ENCODE data around the gene LDLRAD1. TPM values are rescaled to one million over a fixed set of nuclear protein-coding genes. Genes with fewer than 3 reads are reported as not detected.

LDLRAD1 gene
- total RNA-seq, 2 donors from 2014 or later = not detected

GRCh38 chr1:53968125-53968513, 49.9 kb downstream of the LDLRAD1 start:
- peaks cover 60% of the 10 kb centered on the region for H3K36me3 ChIP-seq
- H3K4me3 ChIP-seq = no peak overlapping the region
- TF ChIP-seq CTCF (IDR thresholded peaks at IDR 0.05) = no peak

DNA sequence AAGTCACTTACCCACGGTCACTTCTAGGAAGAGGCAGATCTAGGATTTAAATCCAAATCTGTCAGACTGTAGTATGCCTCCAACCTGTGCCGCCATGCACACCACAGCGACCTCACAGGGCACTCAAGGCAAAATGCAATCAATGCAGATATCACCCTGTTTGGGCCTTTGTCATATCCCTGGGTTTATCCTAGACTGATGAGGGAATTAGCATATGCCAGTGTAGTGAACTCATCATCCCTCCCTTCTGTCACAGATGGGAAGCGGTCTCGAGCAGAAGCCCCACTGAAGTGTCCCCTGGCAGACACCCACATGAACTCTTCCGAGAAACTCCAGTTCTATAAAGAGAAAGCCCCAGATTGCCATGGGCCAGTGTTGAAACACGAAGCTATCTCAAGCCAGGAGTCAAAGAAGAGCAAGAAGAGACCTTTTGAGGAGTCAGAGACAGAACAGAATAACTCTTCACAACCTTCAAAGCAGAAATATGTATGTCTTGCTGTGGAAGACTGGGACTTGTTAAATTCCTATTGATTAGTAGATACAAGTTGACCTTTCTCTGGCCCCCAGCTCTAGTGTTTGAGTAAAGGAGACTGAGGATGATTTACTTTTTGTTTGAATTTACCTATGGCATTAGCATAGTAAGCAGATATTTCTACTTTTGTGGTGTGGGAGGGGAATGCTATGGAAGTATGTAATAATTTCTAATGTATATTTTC, 50.4 kb downstream of the LDLRAD1 start:
- TF ChIP-seq CTCF (IDR thresholded peaks at IDR 0.05) = no peak
- Histone ChIP-seq H3K4me1 (no peaks in the 10 kb centered on the region), H3K4me3 (no peak overlapping the region), H3K27me3 (no peaks in the 10 kb centered on the region), H3K36me3 (peaks cover 65% of the 10 kb centered on the region), H3K9me3 (no peaks in the 10 kb centered on the region), H3K27ac (peak overlapping the region in 1 of 2 donors; percentile 43)
- no peak for DNase-seq (ENCODE audit: low spot score)

More at GRCh38 chr1:53968125-53968513, 49.9 kb downstream of the LDLRAD1 start:
- no peak for DNase-seq (ENCODE audit: low spot score)
- H3K4me1 ChIP-seq = no peaks in the 10 kb centered on the region
- no peaks in the 10 kb centered on the region for H3K27me3 ChIP-seq
- no peaks in the 10 kb centered on the region for H3K9me3 ChIP-seq
- peak overlapping the region in 1 of 2 donors; percentile 43 for H3K27ac ChIP-seq

GRCh38 chr1:53966794-53967193, 51.2 kb downstream of the LDLRAD1 start:
- no peak for TF ChIP-seq CTCF (IDR thresholded peaks at IDR 0.05)
- DNase-seq (ENCODE audit: low spot score) = no peak
- Histone ChIP-seq H3K36me3 (peaks cover 73% of the 10 kb centered on the region), H3K4me3 (no peak overlapping the region), H3K27me3 (no peaks in the 10 kb centered on the region), H3K27ac (peak overlapping the region in 1 of 2 donors; percentile 43), H3K4me1 (no peaks in the 10 kb centered on the region), H3K9me3 (no peaks in the 10 kb centered on the region)

DNA sequence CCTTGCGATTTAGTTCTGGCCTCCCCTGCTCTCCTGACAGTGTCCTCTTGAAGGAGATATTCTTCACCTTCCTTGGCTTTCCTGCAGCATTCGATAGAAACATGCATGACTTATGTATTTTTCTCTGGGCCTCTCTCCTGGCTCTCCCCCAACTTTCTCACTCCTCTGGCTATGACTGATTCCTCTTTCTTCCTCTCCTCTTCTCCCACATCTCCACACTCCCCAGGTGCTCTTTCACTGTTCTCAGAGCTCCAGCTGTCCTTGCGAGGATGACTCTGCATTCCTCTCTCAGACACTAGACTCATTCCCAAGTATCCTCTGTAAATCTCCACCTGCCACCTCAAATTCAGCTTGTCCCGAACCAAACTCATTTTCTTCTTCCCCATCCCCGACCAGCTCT, 53.9 kb downstream of the LDLRAD1 start:
- no peak for DNase-seq (ENCODE audit: low spot score)
- Histone ChIP-seq H3K36me3 (peaks cover 71% of the 10 kb centered on the region), H3K4me3 (no peak overlapping the region), H3K9me3 (no peaks in the 10 kb centered on the region), H3K4me1 (no peaks in the 10 kb centered on the region), H3K27me3 (no peaks in the 10 kb centered on the region), H3K27ac (no peak overlapping the region)
- no peak for TF ChIP-seq CTCF (IDR thresholded peaks at IDR 0.05)

- no peaks in the 10 kb centered on the region for H3K4me1 ChIP-seq
- H3K27me3 ChIP-seq = no peaks in the 10 kb centered on the region
- H3K4me3 ChIP-seq = no peak overlapping the region
- H3K27ac ChIP-seq = no peak overlapping the region
- no peak for TF ChIP-seq CTCF (IDR thresholded peaks at IDR 0.05)
- H3K9me3 ChIP-seq = no peaks in the 10 kb centered on the region
- no peak for DNase-seq (ENCODE audit: low spot score)
- H3K36me3 ChIP-seq = peaks cover 66% of the 10 kb centered on the region
Measured at GRCh38 chr1:53963460-53963859, 54.5 kb downstream of the LDLRAD1 start.

DNA sequence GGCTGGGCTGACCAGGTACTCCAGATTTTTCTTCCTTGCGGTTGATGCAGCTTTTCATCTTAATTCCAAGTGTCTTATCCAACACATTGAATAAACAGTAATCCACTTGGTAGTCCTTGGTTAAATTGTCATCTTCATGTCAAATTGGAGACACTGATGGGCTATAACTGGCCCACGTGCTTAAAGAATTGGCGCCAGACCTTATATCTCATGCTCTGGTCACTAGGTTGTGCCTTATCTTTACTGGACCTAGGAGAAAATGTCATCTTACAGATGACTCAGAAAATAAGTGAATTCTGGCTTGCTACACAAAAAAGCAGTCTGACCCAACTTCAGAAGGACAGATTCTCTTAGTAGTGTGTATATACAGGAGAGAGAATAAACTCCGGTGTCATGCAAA, 55.6 kb downstream of the LDLRAD1 start:
- no peak overlapping the region for H3K4me3 ChIP-seq
- H3K36me3 ChIP-seq = peaks cover 58% of the 10 kb centered on the region
- H3K9me3 ChIP-seq = no peaks in the 10 kb centered on the region
- DNase-seq (ENCODE audit: low spot score) = no peak
- peaks cover 0 to 2% of the 10 kb centered on the region in 2 donors for H3K4me1 ChIP-seq
- no peak overlapping the region for H3K27ac ChIP-seq
- TF ChIP-seq CTCF (IDR thresholded peaks at IDR 0.05) = no peak
- H3K27me3 ChIP-seq = no peaks in the 10 kb centered on the region

Measured in right atrium auricular region (tissue), 2 donors.